Measurements from ENCODE around the gene LLGL2. TPM values are rescaled to one million over a fixed set of nuclear protein-coding genes. Genes with fewer than 3 reads are reported as not detected.

LLGL2 gene
- total RNA-seq, 1 experiment from 2014 or later, result 156 TPM

DNA sequence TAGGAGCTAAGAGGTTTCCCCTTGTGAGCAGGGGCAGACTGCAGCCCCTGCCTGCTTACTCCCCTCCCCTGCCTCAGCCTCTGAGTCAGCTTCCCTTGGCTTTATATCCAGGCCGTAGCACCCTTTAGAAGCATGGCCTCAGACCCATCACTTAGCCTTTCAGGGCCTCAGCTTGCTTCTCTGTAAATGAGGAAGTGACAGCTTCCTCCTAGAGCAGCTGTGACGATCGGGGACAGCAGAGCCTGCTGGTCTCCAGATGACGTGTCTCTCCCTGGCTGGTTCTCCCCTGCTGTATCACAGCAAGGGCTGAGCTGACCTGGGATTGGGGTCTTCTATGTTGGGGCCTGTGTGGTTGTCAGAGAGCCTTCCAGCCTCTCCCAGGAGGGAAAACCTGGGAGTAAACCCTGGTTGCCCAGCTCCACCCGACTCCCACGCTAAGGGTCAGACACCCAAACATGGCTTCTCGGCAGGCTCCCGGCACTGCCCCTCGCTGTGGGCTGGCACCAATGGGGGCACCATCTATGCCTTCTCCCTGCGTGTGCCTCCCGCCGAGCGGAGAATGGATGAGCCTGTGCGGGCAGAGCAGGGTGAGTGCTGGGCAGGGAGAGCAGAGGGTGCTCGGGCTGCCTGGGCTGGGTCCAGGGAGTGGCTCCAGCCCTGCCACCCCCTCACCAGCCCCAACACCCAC, 45.8 kb downstream of the LLGL2 start:
- H3K9me2 ChIP-seq (ENCODE audit: insufficient read depth), result no peaks in the 10 kb centered on the region
- intact Hi-C loops (cut with micrococcal nuclease; ENCODE audit: unreplicated experiment), result no loop called here
- DNase-seq, result no peak
- ChIA-PET CTCF (interaction anchor here (0.6 kb wide), 1 partner anchor 12 kb away, joined by 3 read pairs; no protein-coding TSS in a partner anchor), POLR2A (ENCODE audit: unreplicated experiment) (no interaction called here)
- H4K20me1 ChIP-seq (ENCODE audit: insufficient read depth), result no peaks in the 10 kb centered on the region
- no peaks in the 10 kb centered on the region for H3K27me3 ChIP-seq (ENCODE audit: insufficient read depth, low read depth)
- no peaks in the 10 kb centered on the region for H3K36me3 ChIP-seq (ENCODE audit: low read depth)
- H2AFZ ChIP-seq, result no peak overlapping the region
- H3K79me2 ChIP-seq (ENCODE audit: low read depth), result no peaks in the 10 kb centered on the region
- no peaks in the 10 kb centered on the region for H3K9me3 ChIP-seq (ENCODE audit: insufficient read depth, low read depth)
- H3F3A ChIP-seq (ENCODE audit: insufficient read depth, low read depth), result no peaks in the 10 kb centered on the region; the same call in 1 of the 2 replicates
- TF ChIP-seq EZH2 (IDR thresholded peaks at IDR 0.05; ENCODE audit: low read depth) (no peak), CTCF (conservative IDR thresholded peaks at IDR 0.05) (no peak)
- H3K4me3 ChIP-seq, result no peak overlapping the region
- H3K4me1 ChIP-seq (replicated peaks; ENCODE audit: insufficient read depth), result no peaks in the 10 kb centered on the region
- no peak overlapping the region for H3K4me2 ChIP-seq
- H3K27ac ChIP-seq, result no peak overlapping the region
- BruUV-seq (replicated peaks), result no TSS peak

GRCh38 chr17:75571885-75572215, 46.4 kb downstream of the LLGL2 start:
- Histone ChIP-seq H3K4me1 (replicated peaks; ENCODE audit: insufficient read depth) (no peaks in the 10 kb centered on the region), H3K9me2 (ENCODE audit: insufficient read depth) (no peaks in the 10 kb centered on the region), H3K27ac (no peak overlapping the region), H2AFZ (no peak overlapping the region), H3K9me3 (ENCODE audit: insufficient read depth, low read depth) (no peaks in the 10 kb centered on the region), H3F3A (ENCODE audit: insufficient read depth, low read depth) (no peaks in the 10 kb centered on the region; the same call in 1 of the 2 replicates), H4K20me1 (ENCODE audit: insufficient read depth) (no peaks in the 10 kb centered on the region), H3K79me2 (ENCODE audit: low read depth) (no peaks in the 10 kb centered on the region), H3K27me3 (ENCODE audit: insufficient read depth, low read depth) (no peaks in the 10 kb centered on the region), H3K4me3 (no peak overlapping the region), H3K4me2 (no peak overlapping the region), H3K36me3 (ENCODE audit: low read depth) (no peaks in the 10 kb centered on the region)
- BruUV-seq (replicated peaks), result no TSS peak
- intact Hi-C loops (cut with micrococcal nuclease; ENCODE audit: unreplicated experiment), result no loop called here
- POLR2A ChIA-PET (ENCODE audit: unreplicated experiment), result no interaction called here
- no peak for DNase-seq
- TF ChIP-seq CTCF (conservative IDR thresholded peaks at IDR 0.05), result no peak
- TF ChIP-seq EZH2 (IDR thresholded peaks at IDR 0.05; ENCODE audit: low read depth), result no peak
- CTCF ChIA-PET, result interaction anchor here (0.6 to 0.7 kb wide), 2 partner anchors 31 to 45 kb away, joined by 5 to 9 read pairs; no protein-coding TSS in a partner anchor

DNA sequence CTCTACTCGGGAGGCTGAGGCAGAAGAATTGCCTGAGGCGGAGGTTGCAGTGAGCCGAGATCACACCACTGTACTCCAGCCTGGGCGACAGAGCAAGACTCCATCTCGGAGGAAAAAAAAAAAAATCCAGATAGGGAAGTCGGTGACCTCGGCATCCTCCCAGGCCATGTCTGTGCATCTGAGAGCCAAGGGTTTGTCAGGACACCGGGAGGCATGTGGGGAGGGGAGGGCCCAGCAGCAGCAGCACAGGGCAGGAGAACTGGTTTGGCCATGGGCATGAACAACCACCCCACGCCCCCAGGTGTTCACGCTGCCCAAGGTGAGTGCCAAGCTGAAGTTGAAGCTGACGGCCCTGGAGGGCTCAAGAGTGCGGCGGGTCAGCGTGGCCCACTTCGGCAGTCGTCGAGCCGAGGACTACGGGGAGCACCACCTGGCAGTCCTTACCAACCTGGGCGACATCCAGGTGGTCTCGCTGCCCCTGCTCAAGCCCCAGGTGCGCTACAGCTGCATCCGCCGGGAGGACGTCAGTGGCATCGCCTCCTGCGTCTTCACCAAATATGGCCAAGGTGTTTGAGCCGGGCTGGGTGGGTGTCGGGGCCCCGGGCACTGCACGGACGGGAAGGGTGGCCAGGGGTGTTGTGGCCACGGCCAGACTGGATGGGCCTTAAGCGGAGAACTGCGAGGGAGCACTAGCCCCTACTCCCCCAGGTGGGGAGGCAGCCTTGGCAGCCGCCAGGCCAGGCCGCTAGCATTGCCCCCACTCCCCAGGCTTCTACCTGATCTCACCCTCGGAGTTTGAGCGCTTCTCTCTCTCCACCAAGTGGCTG, 47.4 kb downstream of the LLGL2 start:
- Histone ChIP-seq H4K20me1 (ENCODE audit: insufficient read depth) (no peaks in the 10 kb centered on the region), H3K9me2 (ENCODE audit: insufficient read depth) (no peaks in the 10 kb centered on the region), H3K9me3 (ENCODE audit: insufficient read depth, low read depth) (no peaks in the 10 kb centered on the region), H3K4me1 (replicated peaks; ENCODE audit: insufficient read depth) (no peaks in the 10 kb centered on the region), H2AFZ (no peak overlapping the region), H3K27me3 (ENCODE audit: insufficient read depth, low read depth) (no peaks in the 10 kb centered on the region), H3K4me3 (no peak overlapping the region), H3K36me3 (ENCODE audit: low read depth) (no peaks in the 10 kb centered on the region), H3K79me2 (ENCODE audit: low read depth) (no peaks in the 10 kb centered on the region), H3F3A (ENCODE audit: insufficient read depth, low read depth) (no peaks in the 10 kb centered on the region; the same call in 1 of the 2 replicates), H3K4me2 (no peak overlapping the region), H3K27ac (no peak overlapping the region)
- no peak for TF ChIP-seq EZH2 (IDR thresholded peaks at IDR 0.05; ENCODE audit: low read depth)
- no peak for TF ChIP-seq CTCF (conservative IDR thresholded peaks at IDR 0.05)
- no peak for DNase-seq
- no TSS peak for BruUV-seq (replicated peaks)
- intact Hi-C loops (cut with micrococcal nuclease; ENCODE audit: unreplicated experiment), result no loop called here
- CTCF ChIA-PET, result interaction anchor here (0.7 kb wide), 2 partner anchors 30 to 81 kb away, joined by 8 to 9 read pairs; no protein-coding TSS in a partner anchor
- POLR2A ChIA-PET (ENCODE audit: unreplicated experiment), result no interaction called here

Data from PC-9 (cell line).